Measurements from ENCODE around the gene DHX35.

GRCh38 chr20:38947931-38948362 is 14.2 kb upstream of the DHX35 start:
- TF ChIP-seq POLR2AphosphoS5 (IDR thresholded peaks at IDR 0.05; ENCODE audit: borderline replicate concordance, low read depth, low read length): no peak
- TF ChIP-seq EZH2 (IDR thresholded peaks at IDR 0.05): no peak

Data from SK-N-MC (cell line).